ENCODE data around the gene PHLPP1.
"Not testable (repeated sequence)": the region's sequence is repeated elsewhere in the genome, so short reads cannot be mapped to it uniquely, and the experiment has no call there.

Gene PHLPP1

GRCh38 chr18:62717925-62718800, 2.8 kb downstream of the PHLPP1 start:
- DNase-seq = no peak

- DNase-seq = no peak
Measured at GRCh38 chr18:62720048-62720447, 4.7 kb downstream of the PHLPP1 start.

DNA sequence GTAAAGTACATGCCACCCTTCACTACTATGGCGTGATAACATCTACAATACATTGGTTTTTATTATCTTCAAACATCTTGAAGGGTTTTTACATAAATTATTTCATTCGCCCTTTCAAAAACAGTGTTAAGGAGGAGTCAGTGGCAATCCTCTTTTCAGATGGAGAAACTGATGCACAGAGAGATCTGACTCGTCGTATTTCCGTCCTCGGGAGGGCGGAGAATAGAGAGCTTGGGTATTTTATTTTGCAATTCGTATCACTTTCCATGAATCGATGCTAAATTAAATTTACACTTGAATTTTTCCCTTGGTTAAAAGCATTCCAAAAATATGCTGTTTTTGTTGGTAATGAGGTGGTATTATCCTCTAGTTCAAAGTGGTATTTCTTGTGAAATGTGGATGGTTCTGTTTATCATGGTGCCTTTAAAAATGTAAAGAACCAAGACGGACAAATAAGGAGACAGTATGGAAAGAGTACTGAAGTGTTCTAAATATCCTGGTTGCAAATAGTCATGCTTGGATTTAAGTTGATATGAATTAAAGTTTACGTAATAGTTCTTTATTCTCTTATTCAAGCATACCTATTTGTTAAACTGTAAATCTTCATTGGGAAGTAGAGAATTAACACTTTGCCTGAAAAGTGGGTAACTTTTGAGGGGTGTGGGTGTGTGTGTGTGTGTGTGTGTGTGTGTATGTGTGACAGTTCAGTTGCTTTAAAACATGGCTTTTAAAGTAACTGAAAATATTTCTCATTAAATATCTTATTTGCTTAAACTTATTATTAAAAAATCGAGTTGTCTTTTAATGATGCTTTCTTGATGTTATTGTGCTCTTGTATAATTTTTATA, 5.6 kb downstream of the PHLPP1 start:
- no peak for DNase-seq

DNA sequence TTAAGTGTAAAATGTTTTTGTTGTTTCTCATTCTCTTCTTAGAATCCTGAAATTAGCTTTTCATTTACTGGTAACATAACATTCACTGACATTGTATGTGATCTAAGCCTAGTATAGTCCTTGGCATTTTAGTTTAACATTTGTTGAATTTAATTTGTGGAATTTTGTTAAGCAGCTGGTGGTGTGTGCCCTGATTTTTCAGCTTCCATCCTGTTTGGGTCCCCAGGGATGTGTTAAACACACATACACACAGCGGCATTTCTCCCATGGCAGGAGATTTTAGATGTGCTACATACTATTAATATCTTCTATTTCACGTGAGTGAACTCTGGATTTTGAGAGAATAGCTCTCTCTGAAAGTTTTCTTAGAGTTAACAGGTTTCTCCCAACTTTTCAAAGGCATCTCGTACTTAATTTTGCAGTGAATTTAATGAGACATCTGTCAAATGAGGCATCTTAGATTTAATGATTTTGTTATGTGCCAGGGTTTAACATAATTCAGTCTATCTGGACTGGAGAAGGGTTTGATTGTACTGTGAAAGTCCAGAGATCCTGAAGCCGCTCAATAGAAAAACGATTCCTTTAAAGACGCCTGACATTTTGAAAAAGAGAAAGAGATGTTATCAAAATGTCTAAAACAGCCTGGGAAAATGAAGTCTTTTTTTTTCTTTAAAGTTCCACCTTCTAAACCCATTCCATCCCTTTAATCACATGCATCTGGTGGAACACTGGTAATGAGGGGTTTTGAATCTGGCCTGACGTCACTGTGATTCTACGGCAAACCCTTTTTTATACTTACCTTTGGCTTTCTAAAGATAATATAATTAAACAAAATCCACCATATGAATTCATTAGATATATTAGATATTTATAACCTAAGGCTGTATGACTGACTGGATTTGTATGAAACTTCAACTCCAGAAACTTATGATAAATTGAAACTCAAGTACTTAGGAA, 6.8 kb downstream of the PHLPP1 start:
- peak; percentile 58 for DNase-seq

DNA sequence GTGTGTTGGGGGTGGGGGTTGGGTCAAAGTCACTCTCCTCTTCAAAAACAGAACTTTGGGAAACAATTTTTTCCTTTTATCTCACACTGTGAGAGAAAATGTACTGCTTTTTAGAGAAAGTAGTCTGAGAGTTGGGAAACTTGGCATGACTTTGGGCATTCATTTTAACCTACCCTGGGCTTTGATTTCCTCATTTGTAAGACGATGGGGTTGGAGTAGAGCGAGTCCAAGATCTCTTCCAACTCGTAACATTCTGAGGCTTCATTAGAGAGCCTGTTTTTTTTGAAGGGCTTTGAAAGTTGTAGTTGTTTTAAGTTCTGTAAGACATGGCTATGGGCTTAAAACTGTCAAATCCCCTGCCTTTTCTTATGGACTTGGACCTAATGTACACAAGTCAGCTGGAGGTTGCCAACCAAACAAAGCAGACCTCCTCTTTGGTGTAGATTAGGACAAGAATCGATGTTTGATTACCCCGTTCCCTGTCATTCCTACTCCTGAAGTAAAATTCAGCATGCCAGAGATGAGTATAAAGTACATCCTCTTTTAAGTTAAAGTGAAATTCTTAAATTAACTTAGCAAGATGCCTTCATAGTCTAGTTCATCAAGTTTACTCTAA, 8.4 kb downstream of the PHLPP1 start:
- no peak for DNase-seq

DNA sequence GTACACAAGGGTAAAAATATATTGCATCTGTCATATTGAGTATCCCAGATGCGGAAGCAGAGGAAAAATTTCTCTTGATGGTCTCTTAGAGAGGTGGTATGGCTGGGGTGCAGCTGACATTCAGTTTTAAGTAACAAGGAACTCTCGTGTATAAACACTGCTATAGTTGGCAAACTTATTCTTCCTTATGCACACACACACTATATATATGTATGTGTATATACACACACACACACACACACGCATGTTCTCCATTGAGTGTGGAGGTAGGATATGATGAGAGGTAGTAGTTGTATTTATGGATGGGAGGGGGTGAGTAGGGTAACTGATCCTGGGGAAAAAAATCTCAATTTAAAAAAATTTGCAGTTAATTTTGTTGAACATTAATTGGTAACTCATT, 10.6 kb downstream of the PHLPP1 start:
- DNase-seq = no peak

GRCh38 chr18:62728254-62728653, 12.9 kb downstream of the PHLPP1 start:
- no peak for DNase-seq

- no peak for DNase-seq
Measured at GRCh38 chr18:62729487-62730386, 14.4 kb downstream of the PHLPP1 start.

DNA sequence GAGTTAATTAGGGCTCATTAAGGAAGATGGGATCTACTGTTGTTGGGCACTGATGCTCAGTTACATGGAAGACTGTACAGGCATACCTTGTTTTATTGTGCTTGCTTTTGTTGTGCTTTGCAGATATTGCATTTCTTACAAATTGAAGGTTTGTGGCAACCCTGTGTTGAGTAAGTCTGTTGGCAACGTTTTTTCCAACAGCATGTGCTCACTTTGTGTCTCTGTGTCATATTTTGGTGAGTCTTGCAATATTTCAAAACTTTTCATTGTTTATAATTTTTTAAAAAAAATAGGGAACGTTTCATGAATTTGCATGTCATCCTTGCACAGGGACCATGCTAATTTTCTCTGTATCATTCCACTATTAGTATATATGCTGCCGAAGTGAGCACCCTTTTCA, 15.6 kb downstream of the PHLPP1 start:
- no peak for DNase-seq

GRCh38 chr18:62732617-62733016, 17.3 kb downstream of the PHLPP1 start:
- DNase-seq = no peak

DNA sequence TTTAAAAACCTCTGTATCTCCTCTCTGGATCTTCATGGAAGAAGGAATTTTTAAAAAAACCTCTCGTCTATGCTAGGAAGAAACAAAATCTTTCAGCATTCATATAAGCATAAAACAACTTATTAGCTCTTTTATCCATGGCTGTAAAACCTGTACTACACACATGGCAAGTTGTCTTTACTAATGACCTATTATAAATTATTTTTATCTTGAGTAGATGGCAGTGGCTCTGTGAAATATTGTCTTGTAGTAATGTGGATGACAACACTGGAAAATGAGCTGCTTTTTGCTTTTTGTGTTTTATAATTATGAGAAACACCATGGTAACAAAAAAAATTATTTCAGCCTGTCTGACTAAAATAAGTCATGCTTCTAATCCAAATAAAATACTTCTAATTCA, 18.9 kb downstream of the PHLPP1 start:
- DNase-seq = no peak

GRCh38 chr18:62735387-62735786, 20.0 kb downstream of the PHLPP1 start:
- no peak for DNase-seq

- DNase-seq = peak; percentile 48
Measured at GRCh38 chr18:62736077-62736855, 20.9 kb downstream of the PHLPP1 start.

GRCh38 chr18:62737241-62737873, 22.0 kb downstream of the PHLPP1 start:
- DNase-seq = no peak

DNA sequence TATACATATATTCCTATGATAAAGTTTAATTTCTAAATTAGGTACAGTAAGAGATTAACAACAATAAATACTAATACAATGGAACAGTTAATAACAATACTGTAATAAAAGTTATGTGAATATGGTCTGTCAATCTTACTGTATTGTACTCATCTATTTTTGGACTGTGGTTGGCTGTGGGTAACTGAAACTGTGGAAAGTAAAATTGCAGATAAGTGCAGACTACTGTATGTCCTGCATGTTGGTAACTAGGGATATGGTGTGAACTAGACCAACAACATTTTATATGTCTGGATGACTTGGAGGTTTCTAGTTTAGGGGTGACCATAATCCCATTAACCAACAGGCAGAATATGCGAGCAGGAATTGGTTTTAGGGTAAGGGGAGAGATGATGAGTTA, 23.3 kb downstream of the PHLPP1 start:
- DNase-seq = no peak

- no peak for DNase-seq
Measured at GRCh38 chr18:62739911-62740310, 24.6 kb downstream of the PHLPP1 start.

DNA sequence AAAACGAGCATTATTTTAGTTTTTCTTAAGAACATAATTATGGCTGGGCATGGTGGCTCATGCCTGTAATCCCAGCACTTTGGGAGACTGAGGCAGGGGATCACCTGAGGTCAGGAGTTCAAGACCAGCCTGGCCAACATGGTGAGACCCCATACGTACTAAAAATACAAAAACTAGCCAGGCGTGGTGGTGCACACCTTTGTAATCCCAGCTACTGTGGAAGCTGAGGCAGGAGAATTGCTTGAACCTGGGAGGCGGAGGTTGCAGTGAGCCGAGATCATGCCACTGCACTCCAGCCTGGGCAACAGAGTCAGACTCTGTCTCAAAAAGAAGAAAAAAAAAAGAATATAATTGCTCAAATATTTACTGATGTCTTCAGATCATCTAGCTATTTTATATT, 25.3 kb downstream of the PHLPP1 start:
- not testable (repeated sequence) for DNase-seq

DNA sequence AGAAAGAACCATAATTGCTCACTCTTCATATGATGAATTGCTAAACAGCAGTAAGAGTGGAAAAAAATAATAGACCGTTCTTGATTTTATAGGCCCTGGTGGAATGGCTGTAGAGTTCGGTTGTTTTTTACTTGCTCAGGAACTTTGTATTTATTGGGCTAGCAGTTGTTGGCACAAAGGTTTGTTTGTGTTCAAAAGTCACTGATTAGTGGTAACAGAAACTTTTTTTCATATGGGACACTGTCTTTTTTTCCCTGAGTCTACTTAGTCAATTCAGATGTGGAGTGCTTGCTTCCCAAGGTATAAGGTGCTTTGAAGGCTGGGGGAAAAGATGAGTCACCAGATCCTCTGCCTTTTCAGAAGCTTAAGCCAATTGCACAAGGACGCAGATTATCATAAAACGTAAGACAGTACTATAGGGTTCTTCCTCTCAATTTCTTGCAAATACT, 25.8 kb downstream of the PHLPP1 start:
- peak; percentile 76 for DNase-seq

- no peak for DNase-seq
Measured at GRCh38 chr18:62741584-62741983, 26.2 kb downstream of the PHLPP1 start.
